Omental fat pad (tissue), 4 donors: Measurements from ENCODE around the gene PPAN. TPM values are rescaled to one million over a fixed set of nuclear protein-coding genes. Genes with fewer than 3 reads are reported as not detected.

Experiments used
- ATAC-seq: fragments of 150-250 bp; one replicate; pipeline ENCODE4 v1.9.1; 2016; ENCODE audit warnings: mild to moderate bottlenecking, moderate library complexity; ENCODE audit not compliant: low FRiP score
- DNase-seq: peaks from one replicate; pipeline ENCODE4 v3.0.0-alpha.2; 2019; ENCODE audit warnings: low spot score
- total RNA-seq, 4 donors: library from RNA; depleted of rRNA; stranded (reverse); fragments of >200 nt; gene quantifications; one replicate each; pipeline ENCODE4 v1.1.0, GENCODE V29; 2016
- TF ChIP-seq, protein P1 (sequence below), 3 donors: fragments of 450-650 bp; IDR thresholded peaks; one replicate each; pipeline ENCODE4 v1.5.1; 2016 to 2017; ENCODE audit warnings: antibody characterized with exemption in 3 of 3, mild to moderate bottlenecking in 3 of 3, moderate library complexity in 2 of 3

Gene PPAN
- total RNA-seq, 4 donors from 2014 or later, result 25.0 to 79.7 (median 32.0) TPM

GRCh38 chr19:10113592-10113963 lies 7.4 kb downstream of the PPAN start:
- ATAC-seq (no peak), DNase-seq (no peak)
- TF ChIP-seq, protein P1, sequence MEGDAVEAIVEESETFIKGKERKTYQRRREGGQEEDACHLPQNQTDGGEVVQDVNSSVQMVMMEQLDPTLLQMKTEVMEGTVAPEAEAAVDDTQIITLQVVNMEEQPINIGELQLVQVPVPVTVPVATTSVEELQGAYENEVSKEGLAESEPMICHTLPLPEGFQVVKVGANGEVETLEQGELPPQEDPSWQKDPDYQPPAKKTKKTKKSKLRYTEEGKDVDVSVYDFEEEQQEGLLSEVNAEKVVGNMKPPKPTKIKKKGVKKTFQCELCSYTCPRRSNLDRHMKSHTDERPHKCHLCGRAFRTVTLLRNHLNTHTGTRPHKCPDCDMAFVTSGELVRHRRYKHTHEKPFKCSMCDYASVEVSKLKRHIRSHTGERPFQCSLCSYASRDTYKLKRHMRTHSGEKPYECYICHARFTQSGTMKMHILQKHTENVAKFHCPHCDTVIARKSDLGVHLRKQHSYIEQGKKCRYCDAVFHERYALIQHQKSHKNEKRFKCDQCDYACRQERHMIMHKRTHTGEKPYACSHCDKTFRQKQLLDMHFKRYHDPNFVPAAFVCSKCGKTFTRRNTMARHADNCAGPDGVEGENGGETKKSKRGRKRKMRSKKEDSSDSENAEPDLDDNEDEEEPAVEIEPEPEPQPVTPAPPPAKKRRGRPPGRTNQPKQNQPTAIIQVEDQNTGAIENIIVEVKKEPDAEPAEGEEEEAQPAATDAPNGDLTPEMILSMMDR (IDR thresholded peaks at IDR 0.05), result no peak

- ATAC-seq, result no peak
- TF ChIP-seq, protein P1 (IDR thresholded peaks at IDR 0.05), result no peak
- DNase-seq, result no peak
Observed at GRCh38 chr19:10113964-10114650, 7.9 kb downstream of the PPAN start.

DNA sequence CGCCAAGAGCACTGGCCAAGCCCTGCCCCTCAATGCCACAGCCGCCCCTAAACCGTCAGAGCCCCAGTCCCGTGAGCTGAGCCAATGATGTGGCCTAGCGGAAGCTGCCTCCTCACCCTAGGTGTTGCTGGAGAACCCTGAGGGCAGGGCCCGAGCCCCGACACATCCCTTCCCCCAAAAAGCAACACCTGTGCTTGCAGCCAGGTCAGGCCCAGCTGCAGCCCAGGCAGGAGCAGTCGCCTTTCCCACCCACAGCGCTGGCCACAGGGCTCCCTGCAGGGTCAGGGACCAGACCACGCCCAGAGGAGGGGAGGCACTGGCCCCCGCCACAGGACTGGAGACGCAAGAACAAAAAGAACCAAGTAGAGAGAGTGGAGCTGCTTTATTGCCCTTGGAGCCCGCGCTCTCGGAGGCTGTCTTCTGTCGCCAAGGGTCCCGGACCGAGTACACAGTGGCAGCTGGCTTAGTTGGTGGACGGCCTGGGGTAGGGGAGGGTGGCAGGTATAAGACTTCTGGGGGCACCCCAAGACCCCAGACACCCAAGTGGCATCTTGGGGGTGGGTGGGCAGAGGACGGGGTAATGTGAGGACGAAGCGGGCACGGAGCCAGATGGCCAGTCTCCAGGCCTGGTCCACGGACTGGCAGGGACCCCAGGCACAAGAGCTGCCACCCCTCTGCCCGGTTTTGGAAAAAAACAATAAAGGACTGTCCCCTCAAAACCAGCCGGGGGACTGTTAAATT lies 8.7 kb downstream of the PPAN start:
- DNase-seq (no peak), ATAC-seq (no peak)
- TF ChIP-seq, protein P1 (IDR thresholded peaks at IDR 0.05), result no peak

DNA sequence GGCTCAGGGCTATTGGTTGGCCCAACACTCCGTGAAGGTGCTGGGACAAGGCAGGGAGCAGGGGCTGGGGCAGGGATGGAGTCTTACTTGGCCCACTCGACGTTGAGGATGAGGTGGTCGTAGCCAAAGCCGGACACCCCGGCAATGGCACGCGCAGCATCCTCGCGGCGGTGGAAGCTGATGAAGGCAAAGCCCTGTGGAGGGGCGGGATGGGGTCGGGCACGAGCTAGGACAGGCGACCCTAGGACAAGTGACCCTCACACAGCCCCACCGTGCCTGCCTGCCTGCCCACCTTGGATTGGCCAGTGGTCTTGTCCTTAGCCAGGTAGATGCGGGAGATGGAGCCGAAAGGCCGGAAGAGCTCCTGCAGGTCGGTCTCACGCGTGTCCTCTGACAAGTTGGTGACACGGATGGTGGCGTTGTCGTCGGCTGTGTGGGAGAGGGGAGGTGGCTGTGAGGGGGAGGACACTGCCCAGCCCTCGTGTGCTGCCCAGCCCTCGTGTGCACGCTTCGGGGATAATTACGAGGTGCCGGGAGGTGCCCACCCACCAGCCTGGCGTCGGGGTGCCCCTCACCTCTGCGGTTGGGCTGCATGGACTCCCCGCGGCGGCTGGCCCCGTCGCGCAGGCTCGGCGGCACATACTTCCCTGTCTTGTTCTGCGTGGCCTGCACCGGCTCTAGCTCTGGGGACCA lies 9.4 kb downstream of the PPAN start:
- TF ChIP-seq, protein P1 (IDR thresholded peaks at IDR 0.05), result no peak
- no peak for ATAC-seq
- no peak for DNase-seq

DNA sequence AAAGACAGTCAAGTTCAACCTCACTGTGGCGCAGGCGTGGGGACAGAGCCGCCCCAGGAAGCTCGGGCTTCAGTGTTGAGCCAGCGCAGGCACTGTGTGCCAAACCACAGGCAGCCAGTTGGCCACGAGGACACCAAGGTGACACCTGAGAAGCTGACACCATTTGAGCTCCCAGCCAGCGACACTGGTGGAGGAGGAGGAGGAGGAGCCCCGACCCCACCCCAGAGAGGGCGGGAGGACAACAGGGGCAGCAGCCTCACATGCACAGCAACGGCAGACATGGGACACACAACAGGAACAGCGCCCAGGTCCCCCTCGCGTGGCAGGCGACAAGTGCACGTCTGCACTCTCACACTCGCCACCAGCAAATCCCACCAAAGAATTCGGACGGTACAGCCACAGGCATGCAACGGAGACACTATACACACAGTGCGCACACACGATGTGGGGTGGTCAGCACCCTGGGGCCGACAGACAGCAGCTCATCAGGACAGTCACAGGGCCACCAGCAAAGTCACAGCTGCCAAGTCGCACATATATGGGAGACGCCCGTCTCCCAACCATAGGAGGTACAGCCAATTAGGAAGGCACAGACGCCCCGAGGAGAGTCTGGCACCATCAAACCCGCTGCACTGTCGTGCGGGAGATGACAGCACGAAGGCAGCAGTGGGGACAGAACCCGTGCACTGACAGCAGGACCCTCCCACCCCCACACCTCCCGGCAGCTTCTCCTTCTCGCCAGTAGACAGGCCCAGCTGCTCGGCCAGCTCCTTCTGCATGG lies 10.1 kb downstream of the PPAN start:
- TF ChIP-seq, protein P1 (IDR thresholded peaks at IDR 0.05), result no peak
- no peak for ATAC-seq
- no peak for DNase-seq

GRCh38 chr19:10116866-10117616 lies 10.9 kb downstream of the PPAN start:
- ATAC-seq (no peak), DNase-seq (no peak)
- TF ChIP-seq, protein P1 (IDR thresholded peaks at IDR 0.05), result no peak
